Esophagus squamous epithelium (tissue), 4 donors: ENCODE measurements around the gene TMCC3.

Experiments used
- CTCF ChIP-seq, 6 experiments: fragments of 450-650 bp in 4 of 6; fragments of 200-600 bp in 2 of 6; sonication (generic) in 2 of 6; IDR thresholded peaks; one replicate each; pipeline ENCODE4 v1.5.1; 2016 to 2019; ENCODE audit warnings: antibody characterized with exemption in 6 of 6, mild to moderate bottlenecking in 4 of 6, moderate library complexity in 4 of 6
- POLR2A ChIP-seq, 4 donors: fragments of 450-650 bp; IDR thresholded peaks; one replicate each; pipeline ENCODE4 v1.6.1; 2017; ENCODE audit warnings: antibody characterized with exemption in 4 of 4, mild to moderate bottlenecking in 4 of 4, moderate library complexity in 3 of 4

GRCh38 chr12:94584377-94584776 is 66.0 kb downstream of the TMCC3 start:
- TF ChIP-seq POLR2A (IDR thresholded peaks at IDR 0.05) = no peak
- TF ChIP-seq CTCF (IDR thresholded peaks at IDR 0.05) = no peak
